HUES64 (cell line): ENCODE data around the gene OOSP1. TPM values are rescaled to one million over a fixed set of nuclear protein-coding genes. Genes with fewer than 3 reads are reported as not detected.
"Not testable (repeated sequence)": the region's sequence is repeated elsewhere in the genome, so short reads cannot be mapped to it uniquely, and the experiment has no call there.

ENCODE experiments used
- H3K27ac ChIP-seq: 2 replicates; pipeline ENCODE4 v1.7.0; 2013; ENCODE audit warnings: low read depth, low read length, inconsistent platforms
- H3K27me3 ChIP-seq: 2 replicates; pipeline ENCODE4 v1.6.1; 2013; ENCODE audit warnings: mild to moderate bottlenecking, low read length; ENCODE audit not compliant: insufficient read depth
- H3K36me3 ChIP-seq: 2 replicates; pipeline ENCODE4 v1.6.1; 2013; ENCODE audit warnings: mild to moderate bottlenecking, low read length; ENCODE audit not compliant: insufficient read depth
- H3K4me1 ChIP-seq: 2 replicates; pipeline ENCODE4 v1.6.1; 2013; ENCODE audit warnings: mild to moderate bottlenecking, low read length, moderate library complexity; ENCODE audit not compliant: insufficient read depth
- H3K4me3 ChIP-seq: 2 replicates; pipeline ENCODE4 v1.5.1; 2013; ENCODE audit warnings: mild to moderate bottlenecking, low read length, moderate library complexity
- H3K9ac ChIP-seq: 2 replicates; pipeline ENCODE4 v1.6.1; 2013; ENCODE audit warnings: mild to moderate bottlenecking, low read depth, low read length
- H3K9me3 ChIP-seq: 2 replicates; pipeline ENCODE4 v1.6.1; 2013; ENCODE audit warnings: low read depth, low read length; ENCODE audit not compliant: insufficient read depth
- WGBS: fragments of 150-250, 120-280 bp; methylation state at CpG from one replicate; pipeline ENCODE4 v1.1.7; 2013; ENCODE audit warnings: missing lambda C conversion rate; 5-methylcytosine and 5-hydroxymethylcytosine counted together
- polyA plus RNA-seq, 2 experiments: library from polyadenylated mRNA; stranded (reverse); fragments of 50-300 nt; gene quantifications; one replicate each; pipeline ENCODE4 v1.2.3, GENCODE V29; 2013

Gene OOSP1
- polyA plus RNA-seq (2013, experiment 1 of 2): not detected
- polyA plus RNA-seq (2013, experiment 2 of 2): not detected

GRCh38 chr11:59938132-59938531 lies at the start of gene OOSP1:
Gene OOSP1 (plus strand): TSS chr11:59938432. CDS start chr11:59938455, 23 bp downstream.
- Histone ChIP-seq H3K9me3 (no peaks in the 10 kb centered on the region), H3K4me1 (no peaks in the 10 kb centered on the region), H3K36me3 (no peaks in the 10 kb centered on the region), H3K27me3 (no peaks in the 10 kb centered on the region), H3K4me3 (no peak within 1 kb of the TSS), H3K27ac (no peak within 1 kb of the TSS), H3K9ac (no peak within 1 kb of the TSS)
- 94% methylated on average over 2 of the region's 2 CpGs for WGBS

- Histone ChIP-seq H3K4me3 (no peak overlapping the region), H3K9ac (no peak overlapping the region), H3K27ac (peak overlapping the region; percentile 24; the same call in 1 of the 2 replicates), H3K36me3 (no peaks in the 10 kb centered on the region), H3K9me3 (no peaks in the 10 kb centered on the region; the same call in 1 of the 2 replicates), H3K27me3 (no peaks in the 10 kb centered on the region), H3K4me1 (peaks cover 12% of the 10 kb centered on the region)
- WGBS: 36% methylated on average over 4 of the region's 4 CpGs
These were observed 46.5 kb upstream of the OOSP1 start for GRCh38 chr11:59891781-59892181.

GRCh38 chr11:59894616-59895015 lies 43.6 kb upstream of the OOSP1 start:
- Histone ChIP-seq H3K27ac (no peak overlapping the region), H3K9me3 (no peaks in the 10 kb centered on the region), H3K27me3 (no peaks in the 10 kb centered on the region), H3K9ac (no peak overlapping the region), H3K4me3 (no peak overlapping the region), H3K36me3 (no peaks in the 10 kb centered on the region), H3K4me1 (peaks cover 12% of the 10 kb centered on the region)
- 98% methylated on average over 1 of the region's 1 CpG for WGBS

- H3K27me3 ChIP-seq: no peaks in the 10 kb centered on the region
- no peak overlapping the region for H3K4me3 ChIP-seq
- no peaks in the 10 kb centered on the region for H3K9me3 ChIP-seq
- H3K4me1 ChIP-seq: peaks cover 4% of the 10 kb centered on the region
- WGBS: 98% methylated on average over 31 of the region's 31 CpGs
- H3K9ac ChIP-seq: no peak overlapping the region
- no peak overlapping the region for H3K27ac ChIP-seq
- H3K36me3 ChIP-seq: no peaks in the 10 kb centered on the region
These were observed 40.2 kb upstream of the OOSP1 start for GRCh38 chr11:59898046-59898445.

- Histone ChIP-seq H3K27me3 (no peaks in the 10 kb centered on the region), H3K9me3 (no peaks in the 10 kb centered on the region), H3K27ac (no peak overlapping the region), H3K9ac (no peak overlapping the region), H3K4me3 (no peak overlapping the region), H3K4me1 (peaks cover 4% of the 10 kb centered on the region), H3K36me3 (no peaks in the 10 kb centered on the region)
- 96% methylated on average over 7 of the region's 7 CpGs for whole genome bisulfite sequencing
These were observed 39.6 kb upstream of the OOSP1 start for GRCh38 chr11:59898650-59899049.

GRCh38 chr11:59899532-59899931 lies 38.7 kb upstream of the OOSP1 start:
- WGBS: 86% methylated on average over 11 of the region's 11 CpGs
- no peak overlapping the region for H3K9ac ChIP-seq
- no peak overlapping the region for H3K27ac ChIP-seq
- H3K4me1 ChIP-seq: peaks cover 4% of the 10 kb centered on the region
- no peaks in the 10 kb centered on the region for H3K9me3 ChIP-seq
- H3K4me3 ChIP-seq: no peak overlapping the region
- no peaks in the 10 kb centered on the region for H3K36me3 ChIP-seq
- H3K27me3 ChIP-seq: no peaks in the 10 kb centered on the region

GRCh38 chr11:59900366-59901126 lies 37.7 kb upstream of the OOSP1 start:
- H3K27ac ChIP-seq: no peak overlapping the region
- no peaks in the 10 kb centered on the region for H3K36me3 ChIP-seq
- H3K9me3 ChIP-seq: no peaks in the 10 kb centered on the region
- no peaks in the 10 kb centered on the region for H3K27me3 ChIP-seq
- H3K4me1 ChIP-seq: no peaks in the 10 kb centered on the region; the same call in 1 of the 2 replicates
- H3K4me3 ChIP-seq: no peak overlapping the region
- WGBS: 90% methylated on average over 6 of the region's 6 CpGs
- H3K9ac ChIP-seq: no peak overlapping the region

- 91% methylated on average over 1 of the region's 1 CpG for WGBS
- no peaks in the 10 kb centered on the region for H3K27me3 ChIP-seq
- H3K4me1 ChIP-seq: no peaks in the 10 kb centered on the region; the same call in 1 of the 2 replicates
- no peak overlapping the region for H3K27ac ChIP-seq
- no peaks in the 10 kb centered on the region for H3K9me3 ChIP-seq
- H3K4me3 ChIP-seq: no peak overlapping the region
- H3K9ac ChIP-seq: no peak overlapping the region
- H3K36me3 ChIP-seq: no peaks in the 10 kb centered on the region
These were observed 36.9 kb upstream of the OOSP1 start for GRCh38 chr11:59901306-59901705.

- H3K27me3 ChIP-seq, H3K27ac ChIP-seq, H3K9ac ChIP-seq, H3K36me3 ChIP-seq, H3K4me3 ChIP-seq, H3K4me1 ChIP-seq, H3K9me3 ChIP-seq: not testable (repeated sequence)
- 100% methylated on average over 1 of the region's 2 CpGs for WGBS
These were observed 34.7 kb upstream of the OOSP1 start for GRCh38 chr11:59903569-59903968.

- no peaks in the 10 kb centered on the region for H3K36me3 ChIP-seq
- peaks cover 18% of the 10 kb centered on the region for H3K9me3 ChIP-seq
- H3K27me3 ChIP-seq: no peaks in the 10 kb centered on the region
- H3K27ac ChIP-seq: no peak overlapping the region
- H3K4me1 ChIP-seq: no peaks in the 10 kb centered on the region
- no peak overlapping the region for H3K9ac ChIP-seq
- 97% methylated on average over 2 of the region's 2 CpGs for WGBS
- H3K4me3 ChIP-seq: no peak overlapping the region
These were observed 19.8 kb upstream of the OOSP1 start for GRCh38 chr11:59918480-59918879.

GRCh38 chr11:59918987-59919589 lies 19.1 kb upstream of the OOSP1 start:
- no peak overlapping the region for H3K9ac ChIP-seq
- no peaks in the 10 kb centered on the region for H3K36me3 ChIP-seq
- no peak overlapping the region for H3K27ac ChIP-seq
- WGBS: 84% methylated on average over 3 of the region's 3 CpGs
- H3K9me3 ChIP-seq: peaks cover 24% of the 10 kb centered on the region
- no peaks in the 10 kb centered on the region for H3K27me3 ChIP-seq
- no peak overlapping the region for H3K4me3 ChIP-seq
- no peaks in the 10 kb centered on the region for H3K4me1 ChIP-seq
